Nephron (organoid): ENCODE data around the gene CTU1.

ENCODE experiments used
- H3K27ac Mint-ChIP-seq, 3 experiments: 2 replicates each; pipeline ENCODE4 v1.8.0; 2020; ENCODE audit warnings: mixed read lengths in 3 of 3, mild to moderate bottlenecking in 2 of 3, moderate library complexity in 1 of 3
- H3K27me3 Mint-ChIP-seq: 2 replicates; pipeline ENCODE4 v1.8.0; 2021; ENCODE audit warnings: low read depth, mild to moderate bottlenecking, moderate library complexity, mixed read lengths
- H3K36me3 Mint-ChIP-seq: 2 replicates; pipeline ENCODE4 v1.8.0; 2020; ENCODE audit warnings: low read depth, mixed read lengths
- H3K4me1 Mint-ChIP-seq: 2 replicates; pipeline ENCODE4 v1.8.0; 2020; ENCODE audit warnings: mixed read lengths
- H3K4me3 Mint-ChIP-seq, 3 experiments: 2 replicates each; pipeline ENCODE4 v1.8.0; 2020; ENCODE audit warnings: mild to moderate bottlenecking in 3 of 3, mixed read lengths in 3 of 3, moderate library complexity in 2 of 3
- H3K9me3 Mint-ChIP-seq: 2 replicates; pipeline ENCODE4 v1.8.0; 2020; ENCODE audit warnings: mixed read lengths
- TF ChIP-seq, protein P1 (sequence below), 3 experiments: fragments of 200-600 bp; sonication (generic); IDR thresholded peaks; one replicate each; pipeline ENCODE4 v1.5.0; 2021; ENCODE audit warnings: antibody characterized with exemption in 3 of 3; ENCODE audit not compliant: unreplicated experiment in 3 of 3

The CTU1 gene

DNA sequence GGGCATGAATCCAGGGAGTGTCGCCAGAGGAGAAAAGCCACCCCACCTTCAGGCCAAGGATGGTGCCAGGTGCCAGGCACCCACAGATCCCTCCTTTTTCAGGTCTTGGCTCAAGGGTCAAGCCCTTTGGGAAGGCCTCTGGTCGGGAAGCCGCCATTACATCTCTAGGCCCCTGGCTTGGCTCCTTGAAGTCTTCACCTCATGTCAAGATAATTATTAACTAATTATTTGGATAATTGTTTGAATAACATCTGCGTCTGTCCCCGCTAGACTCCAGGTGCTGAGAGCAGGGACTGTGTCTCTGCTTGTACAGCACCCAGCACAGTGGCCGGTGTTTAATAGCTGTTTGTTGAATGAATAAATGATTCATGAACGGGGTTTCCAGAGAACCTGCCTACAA lies 44.5 kb downstream of the CTU1 start:
- Mint-ChIP-seq H3K36me3 (no peaks in the 10 kb centered on the region), H3K4me3 (peak overlapping the region; percentile 12 to 56 (median 29)), H3K9me3 (no peaks in the 10 kb centered on the region), H3K27ac (no peak overlapping the region), H3K27me3 (peaks cover 31% of the 10 kb centered on the region), H3K4me1 (no peaks in the 10 kb centered on the region)
- TF ChIP-seq, protein P1, sequence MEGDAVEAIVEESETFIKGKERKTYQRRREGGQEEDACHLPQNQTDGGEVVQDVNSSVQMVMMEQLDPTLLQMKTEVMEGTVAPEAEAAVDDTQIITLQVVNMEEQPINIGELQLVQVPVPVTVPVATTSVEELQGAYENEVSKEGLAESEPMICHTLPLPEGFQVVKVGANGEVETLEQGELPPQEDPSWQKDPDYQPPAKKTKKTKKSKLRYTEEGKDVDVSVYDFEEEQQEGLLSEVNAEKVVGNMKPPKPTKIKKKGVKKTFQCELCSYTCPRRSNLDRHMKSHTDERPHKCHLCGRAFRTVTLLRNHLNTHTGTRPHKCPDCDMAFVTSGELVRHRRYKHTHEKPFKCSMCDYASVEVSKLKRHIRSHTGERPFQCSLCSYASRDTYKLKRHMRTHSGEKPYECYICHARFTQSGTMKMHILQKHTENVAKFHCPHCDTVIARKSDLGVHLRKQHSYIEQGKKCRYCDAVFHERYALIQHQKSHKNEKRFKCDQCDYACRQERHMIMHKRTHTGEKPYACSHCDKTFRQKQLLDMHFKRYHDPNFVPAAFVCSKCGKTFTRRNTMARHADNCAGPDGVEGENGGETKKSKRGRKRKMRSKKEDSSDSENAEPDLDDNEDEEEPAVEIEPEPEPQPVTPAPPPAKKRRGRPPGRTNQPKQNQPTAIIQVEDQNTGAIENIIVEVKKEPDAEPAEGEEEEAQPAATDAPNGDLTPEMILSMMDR (IDR thresholded peaks at IDR 0.05; ENCODE audit: unreplicated experiment in 3 of 3), result no peak

DNA sequence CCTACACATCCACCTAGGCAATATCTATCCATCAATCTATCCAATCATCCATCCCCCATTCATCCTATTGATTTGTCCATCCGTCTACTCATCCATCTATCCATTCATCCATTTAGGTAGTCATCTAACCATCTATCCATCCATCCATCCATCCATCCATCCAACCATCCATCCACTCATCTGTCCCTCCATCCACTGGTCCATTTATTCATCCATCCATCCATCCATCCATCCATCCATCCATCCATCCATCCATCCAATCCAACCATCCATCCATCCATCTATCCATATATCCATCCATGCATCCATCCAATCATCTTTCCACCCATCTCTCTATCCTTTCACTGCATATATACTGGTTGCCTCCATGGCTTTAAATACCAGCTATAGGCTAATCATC lies 47.2 kb downstream of the CTU1 start:
- peaks cover 37% of the 10 kb centered on the region for H3K27me3 Mint-ChIP-seq
- H3K36me3 Mint-ChIP-seq, result no peaks in the 10 kb centered on the region
- TF ChIP-seq, protein P1 (IDR thresholded peaks at IDR 0.05; ENCODE audit: unreplicated experiment in 3 of 3), result no peak
- H3K27ac Mint-ChIP-seq, result no peak overlapping the region
- H3K4me1 Mint-ChIP-seq, result no peaks in the 10 kb centered on the region
- H3K4me3 Mint-ChIP-seq, result no peak overlapping the region
- H3K9me3 Mint-ChIP-seq, result no peaks in the 10 kb centered on the region

DNA sequence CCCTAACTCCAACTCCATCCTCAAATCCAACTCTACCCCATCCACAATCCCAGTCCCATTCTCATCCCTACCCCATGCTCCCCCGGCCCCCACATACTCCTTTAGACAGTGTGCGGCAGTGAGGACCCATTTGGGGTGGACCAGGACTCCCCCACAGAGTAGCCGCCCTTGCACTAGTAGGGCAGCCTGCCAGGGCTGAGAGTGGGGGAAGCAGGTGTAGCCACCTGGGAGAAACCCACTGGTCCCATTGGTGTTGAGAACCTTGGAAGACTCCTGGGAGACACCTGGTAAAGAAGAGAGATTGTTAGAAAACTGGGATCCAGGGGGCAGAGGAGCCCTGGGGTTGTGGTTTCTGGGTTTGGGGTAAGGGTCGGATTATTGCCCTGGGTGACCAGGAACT lies 47.9 kb downstream of the CTU1 start:
- Mint-ChIP-seq H3K4me1 (no peaks in the 10 kb centered on the region), H3K27me3 (peaks cover 33% of the 10 kb centered on the region), H3K9me3 (no peaks in the 10 kb centered on the region), H3K27ac (no peak overlapping the region), H3K36me3 (no peaks in the 10 kb centered on the region), H3K4me3 (no peak overlapping the region)
- TF ChIP-seq, protein P1 (IDR thresholded peaks at IDR 0.05; ENCODE audit: unreplicated experiment in 3 of 3), result no peak

DNA sequence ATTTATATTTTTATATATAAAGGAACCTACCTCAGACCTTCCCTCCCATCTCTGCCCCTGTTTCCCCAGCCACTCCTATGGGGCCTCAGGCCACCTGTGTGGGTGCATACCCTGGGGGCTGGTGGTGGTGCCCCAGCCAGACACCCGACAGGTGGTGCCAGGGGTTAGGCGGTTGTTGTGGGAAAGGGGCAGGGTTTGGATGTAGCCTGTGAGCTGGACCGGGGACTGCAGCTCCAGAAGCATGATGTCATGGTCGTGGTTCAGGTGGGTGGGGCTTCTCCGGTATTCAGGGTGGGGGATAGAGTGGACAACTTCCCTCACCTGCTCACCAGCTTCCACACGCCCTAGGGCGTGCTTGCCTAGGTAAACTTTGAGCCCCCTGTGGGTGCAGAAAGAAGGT lies 48.5 kb downstream of the CTU1 start:
- H3K27me3 Mint-ChIP-seq, result peaks cover 36% of the 10 kb centered on the region
- no peak overlapping the region for H3K27ac Mint-ChIP-seq
- no peak overlapping the region for H3K4me3 Mint-ChIP-seq
- no peaks in the 10 kb centered on the region for H3K4me1 Mint-ChIP-seq
- no peaks in the 10 kb centered on the region for H3K36me3 Mint-ChIP-seq
- no peaks in the 10 kb centered on the region for H3K9me3 Mint-ChIP-seq
- TF ChIP-seq, protein P1 (IDR thresholded peaks at IDR 0.05; ENCODE audit: unreplicated experiment in 3 of 3), result no peak

DNA sequence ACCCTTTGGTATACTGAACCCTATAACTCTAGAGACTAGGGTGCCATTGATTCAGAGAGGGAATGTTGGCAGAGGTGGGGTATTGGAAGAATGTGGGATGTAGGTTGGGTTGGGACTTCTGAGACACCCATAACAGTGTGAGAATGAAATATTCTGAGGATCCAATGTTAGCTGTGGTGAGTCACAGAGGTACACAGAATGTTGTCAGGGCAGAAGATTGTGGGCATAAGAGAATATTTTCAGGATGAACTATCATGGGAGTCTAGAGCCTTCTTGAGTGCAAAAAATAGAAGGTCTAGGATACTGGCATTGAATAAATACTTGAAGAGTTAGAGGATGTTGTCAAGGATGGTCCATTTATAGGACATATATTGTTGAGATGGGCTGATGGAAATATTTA lies 52.3 kb downstream of the CTU1 start:
- Mint-ChIP-seq H3K27me3 (peaks cover 42% of the 10 kb centered on the region), H3K27ac (no peak overlapping the region), H3K4me3 (no peak overlapping the region), H3K9me3 (no peaks in the 10 kb centered on the region), H3K36me3 (no peaks in the 10 kb centered on the region), H3K4me1 (no peaks in the 10 kb centered on the region)
- TF ChIP-seq, protein P1 (IDR thresholded peaks at IDR 0.05; ENCODE audit: unreplicated experiment in 3 of 3), result no peak
